HG02970 (cell line): Measurements from ENCODE around the gene CLMN.
"Not testable (repeated sequence)": the region's sequence is repeated elsewhere in the genome, so short reads cannot be mapped to it uniquely, and the experiment has no call there.

Experiments
- ATAC-seq: cut with Tn5 transposase; IDR thresholded peaks from one replicate; pipeline ENCODE4 v1.9.1; 2021; ENCODE audit warnings: mild to moderate bottlenecking, moderate library complexity, moderate number of reproducible peaks; ENCODE audit not compliant: unreplicated experiment, low FRiP score

CLMN gene

GRCh38 chr14:95150910-95151309, 168.8 kb downstream of the CLMN start:
- no peak for ATAC-seq

GRCh38 chr14:95149441-95149840, 170.3 kb downstream of the CLMN start:
- ATAC-seq = no peak

- no peak for ATAC-seq
Measured at GRCh38 chr14:95147597-95147996, 172.1 kb downstream of the CLMN start.

DNA sequence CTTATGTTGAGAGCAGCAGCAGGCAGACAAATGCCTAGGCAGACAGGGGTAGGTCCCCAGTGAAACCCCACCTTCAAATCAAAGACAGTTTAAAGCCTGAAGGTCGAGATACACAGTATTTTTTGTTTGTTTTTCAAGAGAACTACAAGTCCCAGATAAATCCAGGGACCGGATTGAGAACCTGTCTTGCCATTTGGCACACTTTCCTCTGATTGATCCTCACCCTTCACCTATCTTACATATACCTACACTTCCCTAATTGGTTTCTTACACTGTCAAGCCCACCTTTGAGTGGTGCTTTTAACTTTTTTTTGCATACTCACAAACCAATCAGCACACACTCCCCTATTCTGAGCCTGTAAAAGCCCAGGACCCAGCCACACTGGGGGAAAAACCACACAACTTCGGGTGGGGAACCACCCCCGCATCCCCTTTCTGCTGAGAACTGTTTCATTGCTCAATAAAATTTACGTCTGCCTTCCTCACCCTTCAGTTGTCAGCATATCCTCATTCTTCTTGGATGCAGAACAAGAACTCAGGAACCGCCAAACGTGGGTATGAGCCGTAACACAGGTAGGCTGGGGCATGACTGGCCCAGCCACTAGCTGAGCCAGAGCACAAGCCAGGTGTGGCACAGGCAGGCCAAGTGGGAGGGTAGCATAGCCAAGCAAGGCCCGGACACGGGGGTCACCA, 173.5 kb downstream of the CLMN start:
- no peak for ATAC-seq

GRCh38 chr14:95144849-95145248, 174.9 kb downstream of the CLMN start:
- no peak for ATAC-seq

DNA sequence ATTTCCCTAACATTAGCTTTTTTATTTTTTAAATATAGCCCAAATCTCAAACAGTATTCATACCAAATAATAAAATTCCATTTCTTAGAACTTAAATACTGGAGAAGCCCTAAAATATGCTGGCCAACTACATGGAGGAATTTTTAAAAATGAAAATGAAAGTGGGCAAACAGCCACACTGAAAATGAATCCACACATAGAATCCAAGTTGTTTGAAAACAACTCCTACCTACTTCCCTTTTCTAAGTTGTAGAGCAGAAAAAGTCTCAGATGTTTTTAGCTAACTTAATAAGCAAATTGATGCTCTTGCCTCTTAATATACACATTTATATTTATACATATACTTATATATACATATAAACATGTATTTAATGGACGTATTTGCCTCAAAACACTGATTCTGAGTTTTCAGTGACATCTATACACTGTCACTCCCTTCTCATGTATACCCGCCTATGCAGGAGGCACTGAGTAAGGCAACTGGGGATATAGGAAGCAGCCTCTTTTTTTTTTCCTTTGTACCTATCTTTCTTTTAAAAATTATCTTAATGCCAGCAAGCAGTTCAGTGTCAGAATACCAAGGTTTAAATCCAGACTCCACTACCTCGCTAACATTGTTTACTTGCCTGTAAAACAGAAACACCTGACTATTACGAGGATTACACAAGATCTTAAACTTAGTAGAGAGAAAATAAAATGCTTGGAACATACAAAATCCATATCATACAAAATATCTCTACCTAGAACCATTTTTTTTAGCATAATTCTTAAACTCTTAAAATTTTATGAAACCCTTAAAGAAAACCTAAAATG, 175.7 kb downstream of the CLMN start:
- no peak for ATAC-seq

DNA sequence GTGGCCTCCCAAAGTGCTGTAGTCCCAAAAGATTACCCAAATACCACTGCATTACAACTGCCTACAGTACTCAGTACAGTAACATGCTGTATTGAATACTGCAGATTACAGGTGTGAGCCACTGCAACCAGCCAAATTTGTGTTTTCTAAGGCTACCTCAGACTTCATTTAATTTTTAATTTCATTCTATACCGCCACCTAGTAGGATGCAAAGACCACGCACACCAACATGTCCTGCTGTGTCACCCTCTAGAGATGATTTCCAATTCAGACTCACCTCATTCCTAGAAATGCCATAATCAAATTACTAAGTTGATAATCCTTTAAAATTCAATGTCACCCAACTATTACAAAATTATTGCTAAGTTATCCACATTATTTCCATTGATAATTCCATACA, 177.5 kb downstream of the CLMN start:
- no peak for ATAC-seq

- no peak for ATAC-seq
Measured at GRCh38 chr14:95141684-95142083, 178.0 kb downstream of the CLMN start.

DNA sequence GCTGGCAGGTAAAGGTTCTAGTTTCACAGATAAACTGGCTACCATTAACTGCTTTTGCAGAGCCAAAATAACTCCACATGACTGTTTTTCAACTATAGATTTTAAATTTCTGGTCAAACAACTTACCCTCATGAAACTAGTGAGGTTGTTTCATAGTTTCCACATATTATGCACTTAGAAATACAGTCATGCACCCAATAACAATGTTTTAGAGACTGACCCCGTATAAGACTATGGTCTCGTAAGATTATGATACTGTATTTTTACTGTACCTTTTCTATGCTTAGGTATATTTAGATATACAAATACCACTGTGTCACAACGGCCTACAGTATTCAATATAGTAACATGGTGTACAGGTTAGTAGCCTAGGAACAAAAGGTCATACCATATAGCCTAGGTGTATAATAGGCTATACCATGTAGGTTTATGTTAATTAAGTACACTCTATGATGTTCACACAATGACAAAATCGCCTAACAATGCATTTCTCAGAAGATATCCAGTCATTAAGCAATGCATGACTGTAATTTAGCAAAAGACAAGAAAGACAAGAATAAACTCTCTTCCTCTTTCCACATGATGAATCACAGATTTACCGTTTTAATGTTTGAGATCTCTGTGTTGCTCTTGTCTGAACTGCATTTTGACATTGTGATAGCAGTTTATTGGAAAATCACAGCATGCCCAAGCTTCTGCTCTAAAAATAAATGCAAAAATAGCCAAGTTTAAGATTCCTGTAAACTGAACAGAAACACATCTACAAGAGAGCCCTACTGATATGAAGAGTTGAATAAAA, 179.4 kb downstream of the CLMN start:
- ATAC-seq = no peak

DNA sequence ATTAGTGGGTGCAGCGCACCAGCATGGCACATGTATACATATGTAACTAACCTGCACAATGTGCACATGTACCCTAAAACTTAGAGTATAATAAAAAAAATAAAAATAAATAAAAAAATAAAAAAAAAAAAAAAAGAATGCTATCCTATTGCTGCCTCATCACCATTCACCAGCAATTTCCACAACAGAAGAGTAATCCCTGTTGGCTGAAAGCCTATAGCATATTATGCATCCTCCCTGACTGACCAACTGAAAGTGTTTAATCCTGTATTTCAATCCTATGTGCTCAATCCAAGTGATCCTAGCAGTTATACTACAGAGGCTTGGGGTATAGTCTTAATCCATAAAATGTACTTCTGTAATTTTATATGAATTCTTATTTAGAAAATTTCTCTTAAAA, 180.8 kb downstream of the CLMN start:
- ATAC-seq = no peak

DNA sequence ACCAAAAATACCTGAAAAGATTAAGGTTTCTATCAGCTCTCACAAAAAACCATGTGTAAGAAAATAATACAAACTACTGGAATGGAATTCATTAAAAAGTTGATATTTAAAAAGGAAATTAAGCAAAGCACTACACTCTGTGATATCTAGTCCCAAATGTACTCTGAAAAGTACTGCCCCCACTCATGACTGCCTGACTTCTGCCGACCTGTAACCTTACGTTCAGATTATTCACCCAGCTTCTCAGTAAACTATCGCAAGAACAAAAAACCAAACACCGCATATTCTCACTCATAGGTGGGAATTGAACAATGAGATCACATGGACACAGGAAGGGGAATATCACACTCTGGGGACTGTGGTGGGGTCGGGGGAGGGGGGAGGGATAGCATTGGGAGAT, 181.3 kb downstream of the CLMN start:
- ATAC-seq = not testable (repeated sequence)

DNA sequence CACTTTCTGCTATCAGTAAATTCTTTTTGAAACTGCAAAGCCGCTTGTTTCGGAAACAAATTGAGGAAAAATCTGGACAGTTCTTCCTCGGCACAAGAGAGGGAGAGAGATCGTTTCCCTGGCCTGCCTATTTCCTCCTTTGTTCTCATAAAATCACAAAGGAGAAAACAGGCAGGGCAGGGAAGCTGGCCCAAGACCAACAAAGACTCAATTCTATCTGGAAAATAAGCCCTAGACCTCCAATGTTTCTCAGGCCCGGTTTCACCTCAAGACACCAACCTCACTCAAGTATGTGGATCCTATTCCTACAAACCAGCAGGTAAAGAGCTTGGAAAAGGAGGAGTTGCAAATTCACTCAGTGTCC, 181.9 kb downstream of the CLMN start:
- ATAC-seq = no peak

GRCh38 chr14:95137164-95137803, 182.4 kb downstream of the CLMN start:
- no peak for ATAC-seq

GRCh38 chr14:95136631-95137030, 183.1 kb downstream of the CLMN start:
- no peak for ATAC-seq

- no peak for ATAC-seq
Measured at GRCh38 chr14:95134304-95134933, 185.3 kb downstream of the CLMN start.

- ATAC-seq = no peak
Measured at GRCh38 chr14:95133282-95133681, 186.4 kb downstream of the CLMN start.

DNA sequence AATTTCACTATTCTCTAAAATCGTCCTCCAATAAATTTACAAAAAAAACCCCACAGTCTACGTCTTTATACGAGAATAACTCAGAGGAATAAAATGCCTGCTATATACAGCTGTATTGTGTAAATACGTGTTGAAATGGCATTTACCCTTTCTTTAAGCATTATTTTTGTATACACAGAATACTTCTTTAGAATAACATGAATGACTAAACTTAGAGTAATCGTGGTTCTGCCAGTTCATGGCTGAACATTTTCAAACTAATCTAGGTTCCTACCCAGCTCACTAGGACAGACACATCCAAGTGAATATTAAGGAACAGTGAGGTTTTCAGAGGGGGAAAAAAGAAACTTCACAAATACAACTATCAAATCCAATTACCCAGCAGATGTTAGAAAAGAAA, 186.9 kb downstream of the CLMN start:
- ATAC-seq = no peak
